Femur (tissue), 1 donor: Measurements from ENCODE around the gene VPS26A.

Source experiments
- DNase-seq: peaks from one replicate; pipeline ENCODE4 v3.0.0-alpha.2; 2017

The VPS26A gene

DNA sequence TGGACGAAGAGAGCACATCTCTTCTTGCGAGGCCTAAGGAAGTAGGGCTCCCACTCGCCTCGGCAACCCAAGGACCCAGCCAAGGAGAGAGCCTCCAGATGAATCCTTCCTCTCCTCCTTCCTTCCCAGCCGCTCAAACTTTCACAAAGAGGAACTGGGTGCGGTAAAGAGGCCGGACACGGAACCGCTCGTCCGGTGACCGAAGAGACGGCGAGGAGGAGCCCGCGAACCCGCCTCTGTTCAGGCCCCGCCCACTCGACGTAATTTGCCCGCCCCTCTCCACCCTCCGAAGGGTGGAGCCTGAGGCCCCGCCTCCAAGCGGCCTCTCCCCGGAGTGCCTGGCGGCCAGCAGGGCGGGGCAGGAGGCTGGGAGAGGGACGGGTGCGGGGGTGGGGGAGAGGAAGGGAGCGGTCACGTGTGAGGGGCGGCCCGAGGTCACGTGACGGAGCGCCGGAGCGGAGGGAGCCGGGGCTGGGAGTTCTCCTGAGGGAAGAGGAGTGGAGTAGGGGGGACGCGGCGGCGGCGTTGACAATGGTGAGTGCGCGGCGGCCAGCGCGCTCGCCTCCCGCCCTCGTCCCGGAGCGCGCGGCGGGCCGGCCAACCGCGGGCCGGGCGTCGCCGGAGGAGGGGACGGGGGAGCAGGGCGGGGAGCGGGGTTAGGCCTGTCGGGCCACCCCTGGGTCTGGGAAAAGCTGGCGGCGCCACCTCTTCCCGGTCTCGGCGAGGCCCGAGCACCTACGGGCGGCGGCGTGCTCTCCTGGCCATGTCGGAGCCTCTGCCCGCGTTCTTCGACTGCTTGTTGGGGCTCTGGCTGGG, at the start of gene VPS26A:
TSS of gene VPS26A (plus strand) at position 432 of the 816 bp plus-strand sequence. CDS start at position 532, 100 bp downstream.
- DNase-seq = peak; percentile 99

DNA sequence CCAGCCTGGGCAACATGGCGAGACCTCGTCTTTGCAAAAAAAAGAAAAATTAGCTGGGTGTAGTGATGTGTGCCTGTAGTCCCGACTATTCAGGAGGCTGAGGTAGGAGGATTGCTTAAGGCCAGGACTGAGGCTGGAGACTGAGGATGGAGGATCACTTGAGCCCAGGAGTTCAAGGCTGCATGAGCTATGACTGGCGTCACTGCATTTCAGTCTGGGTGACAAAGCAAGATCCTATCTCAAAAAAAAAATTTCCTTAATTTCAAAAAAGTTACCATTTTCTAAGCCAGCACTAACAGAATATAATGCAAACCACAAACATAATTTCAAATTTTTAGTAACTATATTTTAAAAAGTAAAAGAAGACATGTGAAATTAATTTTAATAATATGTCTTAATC, 49.4 kb upstream of the VPS26A start:
- no peak for DNase-seq

DNA sequence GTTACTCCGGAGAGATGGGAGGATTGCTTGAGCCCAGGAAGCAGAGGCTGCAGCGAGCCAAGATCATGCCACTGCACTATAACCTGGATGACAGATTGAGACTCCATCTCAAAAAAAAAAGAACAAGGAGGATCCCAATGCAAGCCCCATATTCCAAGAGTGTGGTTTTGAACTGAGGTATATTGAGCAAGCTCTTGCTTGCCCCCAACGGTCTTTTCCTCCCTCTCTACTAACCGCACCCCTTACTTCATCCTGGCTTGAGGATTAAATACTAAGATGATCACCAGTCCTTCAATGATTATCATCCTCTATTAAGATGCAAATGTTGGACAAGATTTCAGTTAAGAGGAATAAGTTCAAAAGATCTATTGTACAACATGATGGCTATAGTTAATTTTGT, 48.5 kb upstream of the VPS26A start:
- DNase-seq = no peak

DNA sequence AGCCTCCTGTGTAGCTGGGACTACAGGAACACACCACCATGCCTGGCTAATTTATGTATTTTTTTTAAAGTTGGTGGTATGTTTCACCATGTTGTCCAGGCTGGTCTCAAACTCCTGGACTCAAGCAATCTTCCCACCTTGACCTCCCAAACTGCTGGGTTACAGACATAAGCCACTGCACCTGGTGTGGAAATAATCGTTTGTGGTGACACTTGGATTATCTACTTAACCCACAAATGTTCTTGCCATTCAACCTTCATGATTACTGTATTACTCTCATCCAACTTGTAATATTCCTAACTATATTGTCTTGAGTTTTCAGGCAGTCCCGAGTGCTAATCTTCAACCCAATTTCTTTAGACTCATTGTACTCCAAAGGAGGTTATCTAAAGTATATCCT, 45.7 kb upstream of the VPS26A start:
- no peak for DNase-seq

DNA sequence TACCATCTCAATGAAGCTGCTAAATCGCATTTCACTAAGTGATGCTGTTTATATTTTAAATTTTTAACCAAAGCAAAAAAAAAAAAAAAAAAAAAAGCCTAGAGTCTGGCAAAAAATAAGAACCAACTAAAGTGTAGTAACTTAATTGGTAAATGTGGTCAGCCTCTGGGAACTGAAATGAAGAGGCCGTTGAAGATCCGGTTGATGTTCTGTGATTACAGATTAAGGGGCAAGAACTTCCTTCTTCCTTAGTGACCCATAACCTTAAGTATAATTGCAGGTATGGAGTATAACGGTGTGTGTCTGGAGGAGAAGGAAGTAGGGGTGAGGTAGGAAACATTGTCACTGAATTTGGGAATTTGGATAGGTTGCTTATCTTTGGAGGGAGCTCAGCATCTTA, 43.8 kb upstream of the VPS26A start:
- DNase-seq = no peak

DNA sequence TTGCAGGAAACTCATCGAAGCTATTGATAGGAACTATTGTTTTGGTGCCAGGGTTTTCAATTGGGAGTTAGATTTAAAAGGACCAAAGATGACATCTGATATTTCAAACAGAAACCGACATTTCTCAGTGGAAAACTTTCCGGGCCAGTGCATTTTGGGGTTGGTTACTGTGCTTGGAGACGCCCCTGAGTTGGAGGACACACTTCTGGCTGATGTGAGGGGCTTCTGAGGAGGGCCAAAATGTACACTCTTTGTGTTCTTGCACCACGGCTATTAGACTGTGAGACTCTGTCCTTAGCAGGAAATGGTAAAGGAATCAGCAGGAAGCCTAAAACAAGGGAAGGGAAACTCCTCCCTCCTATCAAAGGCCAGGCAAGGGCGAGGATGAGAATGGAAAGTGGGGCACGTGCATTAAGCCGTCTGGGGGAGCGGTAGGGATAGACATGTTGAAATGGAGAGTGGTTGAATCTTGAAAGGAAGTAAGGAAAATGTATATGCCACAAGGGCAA, 37.9 kb upstream of the VPS26A start:
- DNase-seq = no peak

DNA sequence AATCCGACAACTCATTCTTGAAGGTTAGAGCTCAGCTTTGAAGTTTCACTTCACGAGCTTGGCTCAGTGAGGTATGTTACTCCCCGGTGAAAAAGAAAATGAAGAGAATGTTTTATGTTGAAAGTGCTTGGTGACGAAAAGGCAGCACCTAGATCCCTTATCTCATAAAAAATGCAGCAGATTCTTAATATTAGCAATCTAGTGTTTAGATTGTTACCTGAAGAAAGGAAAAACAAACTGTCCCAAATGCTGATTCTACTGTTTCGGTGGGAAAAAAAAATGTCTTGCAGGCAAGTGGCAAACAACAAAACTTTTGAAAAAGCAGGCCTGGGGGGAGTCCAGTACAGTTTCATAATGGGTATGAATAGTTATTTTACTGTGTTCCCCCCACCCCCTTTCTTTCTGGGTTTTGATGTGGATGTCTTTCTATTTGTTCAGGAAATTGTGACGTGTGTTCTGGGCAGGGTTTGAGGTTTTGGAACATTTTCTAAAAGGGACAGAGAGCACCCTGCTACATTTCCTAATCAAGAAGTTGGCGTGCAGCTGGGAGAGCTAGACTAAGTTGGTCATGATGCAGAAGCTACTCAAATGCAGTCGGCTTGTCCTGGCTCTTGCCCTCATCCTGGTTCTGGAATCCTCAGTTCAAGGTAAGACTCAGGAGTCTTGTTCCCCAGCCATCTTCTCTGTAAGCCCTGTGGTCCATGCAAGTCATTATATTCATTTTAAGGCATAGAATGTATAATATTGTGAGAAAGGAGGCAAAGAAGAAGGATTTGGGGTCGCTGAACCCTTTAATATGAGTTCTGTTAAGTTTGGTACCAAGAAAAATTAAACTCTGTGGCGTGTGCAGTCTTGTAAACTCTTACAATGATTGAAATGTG, 36.1 kb upstream of the VPS26A start, which contains the start of gene SRGN:
TSS of gene SRGN (plus strand) at position 514 of the 881 bp plus-strand sequence. CDS start at position 569, 55 bp downstream.
- peak; percentile 67 for DNase-seq

DNA sequence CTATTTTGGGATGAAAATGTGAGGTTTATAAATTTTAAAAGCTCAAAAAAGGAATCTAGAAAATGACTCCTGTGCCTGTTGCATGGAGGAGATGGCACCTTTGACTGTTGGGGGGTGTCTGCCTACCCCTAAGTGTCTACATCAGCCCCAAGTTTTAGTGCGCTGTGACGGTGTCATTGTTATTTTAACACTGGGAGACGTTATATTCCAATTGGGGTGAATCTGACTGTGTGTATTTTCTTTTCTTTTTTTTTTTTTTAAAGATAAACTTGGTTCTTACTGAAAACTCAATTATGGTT, 35.6 kb upstream of the VPS26A start:
- no peak for DNase-seq

DNA sequence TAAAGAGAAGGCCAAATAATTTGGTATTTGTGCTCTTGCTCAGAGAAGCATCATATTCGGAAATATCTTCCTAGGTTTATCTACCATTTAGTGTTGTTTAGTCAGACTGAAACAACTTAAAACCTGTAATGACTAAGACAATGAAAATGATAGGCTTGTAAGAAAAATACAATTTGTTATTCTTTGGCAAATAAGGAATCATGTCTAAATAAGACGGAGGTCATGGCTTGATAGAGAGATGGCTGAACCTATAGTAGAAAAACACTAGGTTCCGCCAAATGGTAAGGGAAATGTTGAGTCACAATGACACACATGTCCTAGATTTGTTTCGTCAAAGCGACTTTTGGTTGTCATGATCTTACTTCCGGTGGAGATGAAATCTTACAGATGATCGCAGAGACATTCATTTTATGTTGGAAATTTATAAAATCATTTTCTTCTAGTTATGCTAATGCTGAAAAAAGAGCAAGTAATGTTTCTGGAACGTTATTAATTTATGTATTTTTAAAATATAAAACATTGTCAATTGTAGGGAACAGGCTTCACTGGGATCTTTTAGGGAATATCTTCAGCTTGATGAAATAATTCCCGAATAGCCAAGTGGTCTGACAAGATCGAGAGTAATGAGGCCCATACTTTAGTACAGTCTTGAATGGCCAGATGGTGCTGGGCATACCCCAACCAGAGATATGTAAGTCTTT, 35.0 kb upstream of the VPS26A start:
- no peak for DNase-seq

DNA sequence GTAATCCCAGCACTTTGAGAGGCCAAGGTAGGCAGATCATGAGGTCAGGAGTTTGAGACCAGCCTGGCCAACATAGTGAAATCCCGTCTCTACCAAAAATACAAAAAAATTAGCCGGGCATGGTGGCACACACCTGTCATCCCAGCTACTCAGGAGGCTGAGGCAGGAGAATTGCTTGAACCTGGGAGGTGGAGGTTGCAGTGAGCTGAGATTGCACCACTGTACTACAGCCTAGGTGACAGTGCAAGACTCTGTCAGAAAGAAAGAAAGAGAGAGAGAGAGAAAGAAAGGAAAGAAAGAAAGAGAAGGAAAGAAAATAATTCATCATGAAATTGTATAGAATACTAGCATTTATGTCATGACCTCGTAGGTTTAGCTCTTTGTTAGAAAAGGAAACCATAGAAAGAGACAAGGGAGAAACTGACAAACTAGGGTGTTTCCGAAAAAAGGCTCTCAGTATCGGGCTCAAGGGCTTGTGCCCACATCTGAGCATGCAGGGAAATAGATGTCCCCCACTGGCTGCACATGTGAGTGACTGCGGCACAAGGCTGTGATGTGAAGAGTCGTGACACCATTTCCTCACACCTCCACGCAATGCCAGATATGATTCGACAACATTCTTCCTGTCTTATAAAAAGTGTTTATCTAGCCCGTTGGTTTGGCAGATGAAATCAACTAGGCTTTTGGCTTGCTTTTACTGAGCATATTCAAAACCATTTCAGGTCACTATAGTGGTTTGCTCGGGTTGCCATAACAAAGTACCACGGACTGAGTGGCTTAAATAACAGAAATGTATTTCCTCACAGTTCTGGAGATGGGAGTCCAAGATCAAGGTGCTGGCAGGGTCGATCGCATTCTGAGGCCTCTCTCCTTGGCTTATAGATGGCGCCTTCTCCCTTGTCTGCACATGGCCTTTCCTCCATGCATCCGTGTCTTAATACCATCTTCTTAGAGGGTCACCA, 34.1 kb upstream of the VPS26A start:
- peak; percentile 30 for DNase-seq

DNA sequence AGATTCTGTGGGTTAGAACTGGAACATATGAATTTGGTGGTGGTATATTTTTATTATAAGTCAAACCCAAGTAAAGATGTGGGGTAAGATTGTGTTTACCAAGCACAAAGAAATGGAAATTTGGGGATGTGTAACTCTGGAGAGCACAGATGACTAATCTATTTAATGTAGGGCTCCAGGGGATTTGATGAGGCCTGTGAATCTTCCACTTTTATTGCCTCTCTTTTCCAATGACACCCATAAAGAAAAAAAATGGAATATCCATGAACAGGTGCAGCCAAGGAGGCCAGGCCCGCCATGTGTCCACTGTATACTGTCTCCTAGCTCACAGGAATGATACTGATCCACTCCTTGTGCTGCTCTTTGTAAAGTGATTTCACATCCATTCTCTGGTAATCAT, 33.3 kb upstream of the VPS26A start:
- DNase-seq = no peak

DNA sequence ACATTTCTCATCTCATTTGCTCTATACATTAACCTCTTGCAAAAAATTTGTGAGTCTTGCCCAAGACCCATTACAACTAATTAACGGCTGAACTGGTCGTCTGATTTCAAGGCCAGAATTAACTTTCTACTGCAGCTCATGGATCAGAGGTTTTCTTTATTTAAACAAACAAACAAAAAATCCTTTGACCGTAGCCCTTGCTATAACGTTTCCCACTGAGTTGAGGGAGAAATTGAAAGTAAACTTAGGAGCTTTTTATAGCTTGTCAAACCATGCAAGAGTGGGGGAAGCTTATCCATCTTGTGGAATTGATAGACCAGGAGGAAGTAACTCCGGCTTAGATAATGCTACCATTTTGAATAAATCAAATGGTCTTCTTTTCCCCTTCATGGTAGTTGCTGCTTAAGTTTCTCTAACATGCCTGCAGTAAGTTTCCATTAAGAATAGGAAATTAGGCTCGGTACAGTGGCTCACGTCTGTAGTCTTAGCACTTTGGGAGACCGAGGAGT, 32.8 kb upstream of the VPS26A start:
- DNase-seq = no peak

DNA sequence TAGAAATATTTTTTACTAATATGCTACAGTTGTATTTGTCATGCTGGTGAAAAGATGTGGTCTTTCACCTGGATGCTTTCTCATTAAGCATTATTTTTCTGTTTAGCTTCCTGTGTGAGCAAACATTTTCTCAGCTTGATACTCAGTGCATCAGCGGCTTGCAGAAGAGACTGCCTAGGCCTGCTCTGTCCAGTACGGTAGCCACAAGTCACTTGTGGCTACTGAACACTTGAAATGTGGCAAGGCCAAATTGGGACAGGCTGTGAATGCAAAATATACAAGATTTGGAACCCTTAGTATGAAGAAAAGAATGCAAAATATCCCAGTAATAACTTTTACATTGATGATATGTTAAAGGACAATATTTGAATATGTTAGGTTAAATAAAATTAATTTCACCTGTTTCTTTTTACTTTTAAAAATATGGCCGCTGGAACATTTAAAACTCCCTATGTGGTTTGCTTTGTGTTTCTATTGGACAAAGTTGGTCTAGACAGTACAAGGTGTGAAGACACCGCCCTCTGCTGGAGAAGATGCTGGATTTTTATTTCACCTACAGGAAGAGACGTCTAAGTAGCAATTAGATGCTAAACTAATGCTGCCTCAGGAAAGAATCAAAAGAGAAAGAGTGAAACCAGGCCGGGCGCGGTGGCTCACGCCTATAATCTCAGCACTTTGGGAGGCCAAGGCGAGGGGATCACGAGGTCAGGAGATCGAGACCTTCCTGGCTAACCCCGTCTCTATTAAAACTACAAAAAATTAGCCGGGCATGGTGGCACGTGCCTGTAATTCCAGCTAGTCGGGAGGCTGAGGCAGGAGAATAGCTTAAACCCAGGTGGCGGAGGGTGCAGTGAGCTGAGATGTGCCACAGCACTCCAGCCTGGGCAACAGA, 30.8 kb upstream of the VPS26A start:
- DNase-seq = peak; percentile 73

DNA sequence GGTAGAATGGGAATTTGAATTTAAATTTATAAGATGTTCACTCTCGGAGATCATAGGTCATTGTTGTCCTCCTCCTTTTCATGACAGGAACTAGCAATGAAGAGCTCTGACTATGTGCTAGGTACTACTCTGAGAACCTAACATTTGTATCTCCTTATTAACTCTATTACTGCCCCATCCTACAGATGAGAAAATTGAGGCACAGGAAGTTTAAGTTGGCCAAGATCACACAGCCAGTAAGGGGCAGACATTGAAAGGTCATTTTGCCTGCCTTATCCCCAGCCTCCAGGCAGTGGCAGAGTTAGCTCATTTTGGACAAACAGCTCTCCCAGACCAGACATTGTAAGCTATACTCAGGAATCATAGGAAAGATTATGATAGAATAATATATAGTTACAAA, 30.0 kb upstream of the VPS26A start:
- no peak for DNase-seq

DNA sequence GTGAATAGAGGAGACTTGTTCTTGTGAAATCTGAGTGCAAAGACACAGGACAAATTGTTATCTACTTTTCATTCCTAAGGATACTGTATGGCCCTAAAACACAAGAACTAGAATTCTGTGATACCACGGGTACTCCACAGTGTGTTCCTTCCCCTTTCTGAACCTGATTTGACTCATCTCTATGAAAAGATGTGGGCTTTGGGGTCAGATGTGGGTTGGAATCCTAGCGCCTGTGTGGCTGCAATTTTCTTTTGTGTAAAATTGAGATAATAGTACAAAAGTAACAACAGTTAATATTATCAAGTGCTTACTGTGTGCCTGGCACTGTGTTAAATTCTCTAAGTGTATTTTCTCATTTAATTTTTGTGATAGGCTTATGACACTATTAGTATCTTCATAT, 27.9 kb upstream of the VPS26A start:
- DNase-seq = no peak

DNA sequence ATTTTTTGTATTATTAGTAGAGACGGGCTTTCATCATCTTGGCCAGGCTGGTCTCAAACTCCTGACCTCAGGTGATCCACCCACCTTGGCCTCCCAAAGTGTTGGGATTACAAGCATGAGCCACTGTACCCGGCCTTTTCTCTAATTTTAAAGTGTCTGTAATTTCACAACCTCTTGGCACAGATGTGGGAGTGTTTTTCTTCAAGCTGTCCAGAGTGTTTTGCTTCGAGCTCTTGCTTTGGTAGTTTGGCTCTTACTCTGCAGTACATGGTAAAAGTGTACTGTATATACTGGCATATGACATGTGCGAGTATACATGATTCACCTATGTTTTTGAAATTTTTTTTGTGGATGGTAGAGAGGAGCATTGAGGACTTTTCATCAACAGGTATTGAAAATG, 26.2 kb upstream of the VPS26A start:
- no peak for DNase-seq

DNA sequence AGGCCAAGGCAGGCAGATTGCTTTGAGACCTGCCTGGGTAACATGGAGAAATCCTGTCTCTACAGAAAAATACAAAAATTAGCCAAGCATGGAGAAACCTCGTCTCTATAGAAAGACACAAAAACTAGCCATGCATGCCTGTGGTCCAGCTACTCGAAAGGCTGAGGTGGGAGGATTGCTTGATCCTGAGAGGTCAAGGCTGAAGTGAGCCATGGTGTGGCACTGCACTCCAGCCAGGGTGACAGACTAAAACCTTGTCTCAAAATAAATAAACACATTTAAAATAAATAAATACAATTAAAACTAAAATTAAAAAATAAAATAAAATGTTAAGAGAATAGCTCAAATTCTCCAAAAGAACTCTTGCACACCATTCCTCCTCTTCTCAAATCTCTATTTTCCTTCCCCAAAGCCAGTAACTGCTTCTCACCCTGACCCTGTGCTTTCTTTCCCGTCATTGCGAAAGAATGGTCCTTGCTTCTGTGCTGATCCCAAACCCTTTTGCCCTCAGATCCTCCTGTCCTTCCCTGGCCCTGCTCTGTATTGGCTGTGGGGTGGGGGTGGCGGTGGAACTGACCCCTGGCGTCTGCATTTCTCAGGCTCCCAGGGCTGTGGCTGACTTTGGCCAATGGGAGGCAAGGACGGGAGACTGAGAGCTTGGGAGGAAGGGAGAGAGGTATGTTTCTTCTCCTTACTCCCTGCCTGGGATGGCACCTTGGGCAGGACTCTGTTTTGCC, 23.7 kb upstream of the VPS26A start:
- DNase-seq = no peak

DNA sequence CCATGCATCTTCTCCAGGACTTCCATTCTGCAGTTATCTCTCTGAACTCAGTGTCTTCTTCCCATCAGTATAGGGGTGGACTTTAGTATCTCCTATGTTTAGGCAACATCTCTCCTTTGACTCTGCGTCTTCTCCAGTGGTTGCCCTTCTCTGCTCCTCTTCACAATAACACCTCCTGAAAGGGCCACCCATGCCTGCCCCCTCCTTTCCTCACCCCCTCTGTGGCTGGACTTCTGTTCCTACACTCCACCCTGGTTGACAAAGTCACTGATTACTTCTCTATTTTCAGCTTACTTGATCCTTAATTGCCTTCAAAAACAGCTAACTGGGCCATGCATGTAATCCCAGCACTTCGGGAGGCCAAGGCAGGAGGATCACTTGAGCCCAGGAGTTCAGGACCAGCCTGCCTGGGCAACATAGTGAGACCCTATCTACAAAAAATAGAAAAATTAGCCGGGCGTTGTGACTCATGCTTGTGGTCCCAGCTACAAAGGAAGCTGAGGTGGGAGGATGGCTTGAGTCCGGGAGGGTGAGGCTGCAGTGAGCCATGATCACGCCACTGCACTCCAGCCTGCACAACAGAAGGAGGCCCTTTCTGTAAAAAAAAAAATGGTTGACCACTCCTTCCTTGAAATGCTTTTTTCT, 22.4 kb upstream of the VPS26A start:
- DNase-seq = no peak

DNA sequence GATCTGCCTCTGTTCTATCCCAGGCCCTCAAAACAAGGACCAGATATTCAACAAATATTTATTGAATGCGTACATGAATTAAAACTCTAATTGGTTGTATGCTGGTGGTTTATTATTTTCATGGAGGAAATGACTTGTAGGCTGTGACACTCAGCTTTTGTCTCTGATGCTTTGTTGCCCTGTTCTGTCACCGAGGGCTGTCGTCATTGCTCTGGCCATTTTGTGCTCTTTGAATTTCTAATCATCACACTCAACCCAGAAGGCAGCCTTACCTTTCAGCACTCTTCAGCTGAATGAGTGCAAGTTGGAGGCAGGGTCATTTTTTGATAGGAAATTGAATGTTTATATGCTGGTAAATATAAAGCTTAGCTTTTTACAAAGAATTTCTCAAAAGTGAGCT, 21.5 kb upstream of the VPS26A start:
- DNase-seq = no peak
